Heart left ventricle (tissue), 16 donors: ENCODE results near the gene UBQLN4. TPM values are rescaled to one million over a fixed set of nuclear protein-coding genes. Genes with fewer than 3 reads are reported as not detected.

ENCODE experiments used
- ATAC-seq, 4 donors: fragments of 200-7000 bp; cut with Tn5 transposase; one replicate each; pipeline ENCODE4 v1.9.1; 2020 to 2022; ENCODE audit warnings: moderate library complexity in 4 of 4, mild to moderate bottlenecking in 3 of 4, moderate number of reproducible peaks in 1 of 4
- DNase-seq, 5 donors: peaks; one replicate each; pipeline ENCODE4 v3.0.0-alpha.2; 2020
- H3K27ac ChIP-seq, 12 donors: fragments of 200-600 bp; sonication (generic) in 4 of 12; one replicate each; pipeline versions ENCODE4 v1.5.0 to v1.8.0; 2016 to 2022; ENCODE audit warnings: mild to moderate bottlenecking in 2 of 12
- H3K27me3 ChIP-seq, 9 donors: fragments of 200-600 bp; sonication (generic) in 2 of 9; one replicate each; pipeline versions ENCODE4 v1.5.1 to v1.8.0; 2016 to 2022; ENCODE audit warnings: mild to moderate bottlenecking in 3 of 9
- H3K36me3 ChIP-seq, 9 donors: fragments of 200-600 bp; sonication (generic) in 2 of 9; one replicate each; pipeline versions ENCODE4 v1.5.0 to v1.8.0; 2018 to 2022; ENCODE audit warnings: mild to moderate bottlenecking in 2 of 9
- H3K4me1 ChIP-seq, 12 donors: fragments of 200-600 bp; sonication (generic) in 4 of 12; one replicate each; pipeline versions ENCODE4 v1.5.0 to v1.8.0; 2016 to 2022; ENCODE audit warnings: mild to moderate bottlenecking in 3 of 12
- H3K4me3 ChIP-seq, 12 donors: fragments of 200-600 bp; sonication (generic) in 4 of 12; one replicate each; pipeline versions ENCODE4 v1.5.0 to v1.8.0; 2017 to 2022; ENCODE audit warnings: mild to moderate bottlenecking in 9 of 12, moderate library complexity in 4 of 12
- H3K9me3 ChIP-seq, 12 donors: fragments of 200-600 bp; sonication (generic) in 4 of 12; one replicate each; pipeline versions ENCODE4 v1.5.0 to v1.8.0; 2016 to 2022; ENCODE audit warnings: mild to moderate bottlenecking in 1 of 12
- CTCF ChIP-seq, 12 donors: fragments of 200-600 bp; sonication (generic) in 4 of 12; IDR thresholded peaks; one replicate each; pipeline versions ENCODE4 v1.5.0 to v1.8.0; 2018 to 2022; ENCODE audit warnings: antibody characterized with exemption in 12 of 12, mild to moderate bottlenecking in 5 of 12
- POLR2A ChIP-seq, 2 donors: fragments of 450-650 bp; IDR thresholded peaks; one replicate each; pipeline ENCODE4 v1.6.1; 2017; ENCODE audit warnings: antibody characterized with exemption in 2 of 2, mild to moderate bottlenecking in 2 of 2, moderate library complexity in 2 of 2
- WGBS, 4 donors: extraction: QIAGEN DNeasy Blood & Tissue Kit in 2 of 4; methylation state at CpG; one replicate each; pipeline versions ENCODE4 v1.1.5 to v1.1.7; 2013 to 2018; 5-methylcytosine and 5-hydroxymethylcytosine counted together
- intact Hi-C, 10 donors: fragments of 100-400 bp; cut with DNase I; formaldehyde crosslinking; loops; one replicate each; pipeline versions ENCODE4 v1.11.1 to v1.14.2; 2022
- polyA plus RNA-seq, 2 donors: library from polyadenylated mRNA; stranded (reverse); fragments of 200-250 nt; gene quantifications; one replicate each; pipeline ENCODE4 v1.2.3, GENCODE V29; 2013
- total RNA-seq, 9 donors: library from RNA; depleted of rRNA in 2 of 9; stranded (reverse); fragments of >200 nt in 2 of 9; fragmentation: NEBNext Ultra II Directional in 3 of 9; extraction: Animal tissue kit (Norgen Biotek cat#: 25700) in 3 of 9; gene quantifications; one replicate each; pipeline versions ENCODE4 v1.1.0 to v1.2.4, GENCODE V29; 2016 to 2023
- donor health status: ischemic (EF 13 %, LVEDD 7.1; RV severe dilation, severe dysfunction).
- donor health status: healthy with polysubstance abuse.
- donor health status: DM: no; HTN: yes; CAD: no.
- donor health status: DM: no; HTN: no; CAD: no.
- donor health status: ischemic (EF 25% LVEDD 6.9; RV normal size, moderate dysfunction).
- donor health status: ischemic (EF 25% LVEDD 5.7; RV mildly dilated, moderate dysfunction).
- donor health status: healthy.
- donor health status: DM: yes; HTN: yes; CAD: no.
- donor health status: ischemic (EF 35%, LVEDD 5.7; RV mildly dilated, moderate dysfunction).
- donor health status: nonischemic (EF 11% LVEDD 7.7; RV severe dilation, severe dysfunction).
- donor health status: DM: yes; HTN: yes; CAD: no.
- donor health status: PGD.
- donor health status: ischemic (EF 29% LVEDD 5.4; RV normal size, mild dysfunction).
- donor health status: nonischemic (EF 23%, LVEDD 6.1; RV moderate dilation, normal function).

The UBQLN4 gene
- total and polyA plus RNA-seq, 11 donors, result 15.1 to 37.3 (median 26.9) TPM

DNA sequence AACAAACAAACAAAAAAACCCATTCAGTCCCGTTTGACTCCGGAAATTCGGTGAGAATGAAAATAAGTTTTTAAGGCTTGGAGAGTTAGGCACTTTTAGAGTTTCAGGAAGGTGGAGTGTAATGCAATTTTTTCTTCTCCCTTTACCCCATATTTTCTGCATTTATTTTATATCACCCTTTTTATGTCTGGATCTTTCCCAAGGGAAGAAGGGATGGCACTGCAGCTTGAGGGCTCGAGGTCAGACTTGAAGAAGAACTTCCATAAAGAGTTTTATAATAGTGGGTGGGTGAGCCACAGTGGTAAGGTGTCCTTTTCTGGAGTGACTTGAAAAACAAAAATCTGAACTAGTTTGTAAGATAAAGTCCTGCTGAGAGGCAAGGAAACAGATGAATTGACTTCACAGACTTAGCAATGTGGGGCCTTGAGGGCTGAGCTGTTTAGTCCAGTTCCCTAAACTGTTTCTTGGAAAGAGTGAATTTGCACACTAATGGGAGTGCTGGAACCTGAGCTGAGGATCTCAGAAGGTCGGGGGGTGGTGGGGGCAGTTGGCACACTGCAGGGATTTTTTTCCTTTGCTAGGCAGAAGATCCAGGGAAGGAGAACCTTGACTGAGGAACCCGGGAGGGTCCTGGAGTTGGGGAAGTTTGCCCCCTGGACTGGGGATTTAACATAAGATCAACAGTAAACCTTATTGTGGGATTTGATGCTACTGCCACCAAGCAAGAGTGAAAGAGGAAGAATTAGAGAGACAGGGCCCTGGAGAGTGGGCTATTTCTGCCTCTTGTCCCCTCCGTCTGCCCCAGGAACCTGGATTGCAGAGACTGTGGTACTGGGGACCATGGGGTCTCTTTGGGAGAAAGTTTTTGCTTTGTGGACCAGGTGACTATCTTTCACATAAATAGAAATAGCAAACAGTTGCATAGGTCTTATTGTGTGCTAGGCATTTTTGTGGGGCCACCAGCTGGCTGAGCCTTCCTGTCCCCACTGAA is 30.5 kb upstream of the UBQLN4 start:
- ATAC-seq (no peak), DNase-seq (no peak)
- WGBS, 4 donors, result 64 to 77% (median 70%) methylated on average over 7 of the region's 7 CpGs
- Histone ChIP-seq H3K27ac (peak overlapping the region in 1 of 12 donors; percentile 14), H3K4me3 (peak overlapping the region in 2 of 12 donors; percentile 81 to 92), H3K27me3 (peaks cover 0 to 11% (median 0%) of the 10 kb centered on the region in 9 donors), H3K9me3 (no peaks in the 10 kb centered on the region), H3K36me3 (no peaks in the 10 kb centered on the region), H3K4me1 (peaks cover 0 to 36% (median 9%) of the 10 kb centered on the region in 12 donors)
- intact Hi-C loops, result no loop called here
- TF ChIP-seq POLR2A (IDR thresholded peaks at IDR 0.05) (no peak), CTCF (IDR thresholded peaks at IDR 0.05) (no peak)

GRCh38 chr1:156082309-156083091 is 28.9 kb upstream of the UBQLN4 start, which contains the start of gene MEX3A:
Gene MEX3A (minus strand): TSS chr1:156082465. CDS start chr1:156081998, 467 bp downstream.
- WGBS, 4 donors, result 0 to 1% (median 1%) methylated on average over 37 to 62 of the region's 62 CpGs
- peak within 1 kb of the TSS in 10 of 12 donors; percentile 13 to 78 (median 44) for H3K27ac ChIP-seq
- DNase-seq, result peak; percentile 75 to 84 (median 81)

DNA sequence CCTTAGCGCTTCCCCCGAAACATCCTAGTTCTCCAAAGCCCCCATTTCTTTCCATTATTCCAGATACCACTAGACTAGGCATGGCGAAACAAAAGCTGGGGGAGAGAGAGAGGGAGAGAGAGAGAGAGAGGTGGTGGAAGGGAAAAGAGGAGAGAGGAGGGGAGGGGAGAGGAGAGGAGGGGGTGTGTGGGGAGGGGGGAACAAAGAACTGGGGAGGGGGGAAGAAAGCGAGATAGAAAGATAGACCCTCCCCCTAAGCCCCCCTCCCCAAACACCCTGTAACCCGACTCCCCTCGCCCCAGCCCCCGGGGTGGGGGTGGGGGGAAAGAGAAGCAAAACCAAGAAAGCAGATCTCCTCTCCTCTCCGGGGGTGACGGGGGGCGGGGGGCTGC is 28.3 kb upstream of the UBQLN4 start:
- TF ChIP-seq CTCF (IDR thresholded peaks at IDR 0.05) (no peak), POLR2A (IDR thresholded peaks at IDR 0.05) (no peak)
- DNase-seq (no peak), ATAC-seq (no peak)
- intact Hi-C loops, result no loop called here
- WGBS, 4 donors, result 0 to 2% (median 0%) methylated on average over 7 to 10 of the region's 10 CpGs
- Histone ChIP-seq H3K4me3 (peak overlapping the region; percentile 58 to 98 (median 88)), H3K36me3 (no peaks in the 10 kb centered on the region), H3K27ac (peak overlapping the region in 3 of 12 donors; percentile 77 to 78 (median 77)), H3K4me1 (peaks cover 0 to 36% (median 9%) of the 10 kb centered on the region in 12 donors), H3K9me3 (no peaks in the 10 kb centered on the region), H3K27me3 (peaks cover 0 to 11% (median 0%) of the 10 kb centered on the region in 9 donors)

More at GRCh38 chr1:156082309-156083091, 28.9 kb upstream of the UBQLN4 start, which contains the start of gene MEX3A:
- Histone ChIP-seq H3K9me3 (no peaks in the 10 kb centered on the region), H3K27me3 (peaks cover 0 to 11% (median 0%) of the 10 kb centered on the region in 9 donors), H3K4me3 (peak within 1 kb of the TSS; percentile 58 to 98 (median 88)), H3K4me1 (peaks cover 0 to 36% (median 9%) of the 10 kb centered on the region in 12 donors), H3K36me3 (no peaks in the 10 kb centered on the region)
- peak; percentile 43 to 86 (median 82) for ATAC-seq
- TF ChIP-seq POLR2A (IDR thresholded peaks at IDR 0.05) (peak in 1 of 2 donors; percentile 33), CTCF (IDR thresholded peaks at IDR 0.05) (no peak)
- intact Hi-C loops, result no loop called here
